Smooth muscle cell of trachea (primary cell): ENCODE measurements around the gene CLEC1B. TPM values are rescaled to one million over a fixed set of nuclear protein-coding genes. Genes with fewer than 3 reads are reported as not detected.

ENCODE experiments used
- total RNA-seq: library from RNA; depleted of rRNA; stranded (reverse); fragments of >200 nt; gene quantifications from 2 replicates; pipeline ENCODE4 v1.2.1, GENCODE V29; 2014

The CLEC1B gene
- total RNA-seq, result not detected in 2 replicates

GRCh38 chr12:9999016-9999415, at the start of gene CLEC1B:
Gene CLEC1B, minus strand, starts transcription at chr12:9999121. Its CDS starts 21 bp downstream, at chr12:9999100.

DNA sequence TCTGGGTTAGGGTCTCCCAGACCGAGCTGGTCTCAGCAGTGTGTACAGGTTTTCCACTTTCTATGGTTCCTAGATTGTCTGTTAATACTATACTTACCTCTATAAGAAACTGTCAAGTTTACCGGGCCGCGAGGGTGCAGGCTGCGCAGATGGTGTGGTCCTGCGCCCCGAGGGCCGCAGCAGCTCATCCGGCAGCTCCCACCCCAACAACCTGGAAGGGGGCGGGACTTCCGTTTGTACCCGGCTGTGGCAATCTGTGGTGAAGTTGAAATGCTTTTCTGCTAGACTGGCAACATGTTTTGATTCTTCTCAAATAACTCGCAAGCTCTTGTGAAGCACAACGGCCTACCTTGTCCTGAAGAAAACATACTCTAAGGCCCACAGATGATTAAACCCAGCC, 31.5 kb upstream of the CLEC1B start, which contains the start of gene CLEC9A:
CLEC9A (plus strand) TSS at position 237 of the 400 bp plus-strand sequence. CDS start 22,006 bp downstream, outside the sequence.

DNA sequence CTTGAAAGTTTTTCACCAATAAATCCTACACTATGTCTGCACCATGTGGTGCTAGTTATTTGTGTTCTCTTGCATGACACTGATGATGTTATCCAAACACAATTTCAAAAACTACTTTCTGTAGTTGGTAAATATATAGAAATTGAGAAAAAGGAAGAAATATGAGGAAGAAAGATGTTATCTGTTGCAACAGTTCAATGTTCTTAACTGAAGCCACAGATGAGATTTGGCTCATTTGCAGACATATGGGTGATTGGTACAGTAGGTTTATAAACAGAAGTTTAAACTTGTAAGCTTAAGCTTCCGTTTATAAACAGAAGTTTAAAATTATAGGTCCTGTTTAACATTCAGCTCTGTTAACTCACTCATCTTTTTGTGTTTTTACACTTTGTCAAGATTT, 27.7 kb downstream of the CLEC1B start, which contains the start of gene CLEC12A:
CLEC12A (plus strand) TSS at position 229 of the 400 bp plus-strand sequence. CDS start 188 bp downstream, outside the sequence.

Other genes with a start within 250 kb of the CLEC1B start
- gene CD69, start 238.2 kb downstream of the CLEC1B start, total RNA-seq, result not detected in 2 replicates
- gene KLRF1, start 171.6 kb downstream of the CLEC1B start, total RNA-seq, result 0.15 TPM in 1 of 2 replicates, not detected in the other
- gene CLEC2B, start 129.8 kb downstream of the CLEC1B start, total RNA-seq, result 14.2 and 19.3 TPM in 2 replicates
- not detected in 2 replicates for gene KLRF2, start 117.6 kb downstream of the CLEC1B start, total RNA-seq
- not detected in 2 replicates for gene CLEC2A, start 66.8 kb downstream of the CLEC1B start, total RNA-seq
- gene CLEC12A, start 27.7 kb downstream of the CLEC1B start, total RNA-seq, result not detected in 2 replicates
- 0.17 TPM in 1 of 2 replicates, not detected in the other for gene CLEC12B, start 11.5 kb upstream of the CLEC1B start, total RNA-seq
- not detected in 2 replicates for gene CLEC9A, start 31.6 kb upstream of the CLEC1B start, total RNA-seq
- gene CLEC1A, start 99.9 kb upstream of the CLEC1B start, total RNA-seq, result not detected in 2 replicates
- not detected in 2 replicates for gene CLEC7A, start 131.1 kb upstream of the CLEC1B start, total RNA-seq
- under 0.01 TPM in 1 of 2 replicates, not detected in the other for gene OLR1, start 173.0 kb upstream of the CLEC1B start, total RNA-seq
- under 0.01 TPM in 1 of 2 replicates, not detected in the other for gene TMEM52B, start 179.9 kb upstream of the CLEC1B start, total RNA-seq
- gene GABARAPL1, start 213.8 kb upstream of the CLEC1B start, total RNA-seq, result 51.6 and 116 TPM in 2 replicates